ENCODE measurements around the gene ZNF254.
"Not testable (repeated sequence)": the region's sequence is repeated elsewhere in the genome, so short reads cannot be mapped to it uniquely, and the experiment has no call there.

ZNF254 gene

GRCh38 chr19:24073807-24074206 is 13.2 kb upstream of the ZNF254 start:
- DNase-seq: no peak

DNA sequence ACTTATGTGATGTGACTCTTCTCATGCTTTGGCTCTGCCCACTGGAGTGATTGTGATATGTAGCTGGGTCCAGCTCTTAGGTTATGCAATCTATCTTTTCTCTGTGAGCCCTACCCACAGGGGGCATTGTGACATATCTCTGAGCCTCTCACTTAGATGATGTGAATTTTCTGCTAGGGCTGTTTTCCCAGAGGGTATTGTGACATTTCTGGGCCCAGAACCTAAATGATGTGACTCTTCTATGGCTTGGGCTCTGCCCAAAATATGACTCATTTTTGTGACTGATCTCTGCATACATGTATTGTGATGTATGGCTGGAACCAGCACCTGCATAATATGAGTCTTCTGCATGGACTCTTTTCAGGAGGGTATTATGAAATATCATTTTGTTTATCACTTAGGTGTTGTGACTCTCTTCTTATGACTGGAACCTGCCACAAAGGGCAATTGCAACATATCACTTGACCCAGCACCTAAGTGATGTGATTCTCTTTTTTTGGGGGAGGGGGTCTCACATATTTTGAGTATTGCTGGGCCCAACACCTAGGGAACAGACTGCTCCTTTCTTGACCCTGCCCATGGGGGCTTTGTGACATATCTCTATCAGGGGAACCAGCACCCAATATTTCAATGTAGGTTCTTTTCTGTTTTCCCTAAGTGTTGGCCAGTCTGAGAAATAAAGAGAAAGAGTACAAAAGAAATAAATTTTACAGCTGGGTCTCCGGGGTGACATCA is 12.1 kb upstream of the ZNF254 start:
- DNase-seq: no peak

- not testable (repeated sequence) for DNase-seq
Observed at GRCh38 chr19:24075530-24075929, 11.5 kb upstream of the ZNF254 start.

DNA sequence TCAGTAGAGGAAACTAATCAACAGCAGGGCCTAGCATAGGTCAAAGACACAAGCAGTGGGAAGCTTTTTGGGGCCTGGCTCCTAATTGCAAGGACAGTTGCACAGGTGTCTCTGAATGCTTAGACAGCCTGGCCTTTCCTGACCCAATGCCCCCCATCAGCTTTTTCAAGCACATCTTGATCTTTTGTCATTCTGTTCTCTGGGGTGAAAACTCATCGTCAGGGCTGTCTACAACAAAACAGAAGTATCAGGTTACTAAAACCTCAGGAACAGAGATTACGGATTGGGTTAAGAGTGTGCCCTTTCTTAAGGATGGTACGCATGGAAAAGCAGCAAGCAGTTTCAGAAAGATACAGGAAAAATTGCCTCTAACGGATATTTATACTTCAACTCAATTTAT is 8.3 kb upstream of the ZNF254 start:
- DNase-seq: no peak

DNA sequence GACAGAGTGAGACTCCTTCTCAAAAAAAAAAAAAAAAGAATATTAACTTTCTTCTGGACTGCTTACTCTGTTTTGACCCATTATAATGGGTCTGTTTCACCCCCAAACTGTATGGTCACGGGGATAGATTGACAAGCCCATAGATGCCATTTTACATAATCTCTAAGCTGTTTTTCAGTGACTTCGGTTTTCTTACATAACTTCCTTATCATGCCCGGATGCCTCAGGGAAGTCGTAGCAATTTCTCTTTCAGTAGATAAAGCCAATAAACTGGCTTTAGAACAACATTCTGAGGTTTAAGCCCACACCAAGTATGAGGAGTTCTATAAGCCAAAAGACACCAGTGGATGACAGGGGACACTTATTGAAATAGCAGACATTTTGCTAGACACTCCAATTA is 5.9 kb upstream of the ZNF254 start:
- no peak for DNase-seq

GRCh38 chr19:24098359-24098758 is 11.4 kb downstream of the ZNF254 start:
- no peak for DNase-seq

- no peak for DNase-seq
Observed at GRCh38 chr19:24099829-24100228, 12.8 kb downstream of the ZNF254 start.

DNA sequence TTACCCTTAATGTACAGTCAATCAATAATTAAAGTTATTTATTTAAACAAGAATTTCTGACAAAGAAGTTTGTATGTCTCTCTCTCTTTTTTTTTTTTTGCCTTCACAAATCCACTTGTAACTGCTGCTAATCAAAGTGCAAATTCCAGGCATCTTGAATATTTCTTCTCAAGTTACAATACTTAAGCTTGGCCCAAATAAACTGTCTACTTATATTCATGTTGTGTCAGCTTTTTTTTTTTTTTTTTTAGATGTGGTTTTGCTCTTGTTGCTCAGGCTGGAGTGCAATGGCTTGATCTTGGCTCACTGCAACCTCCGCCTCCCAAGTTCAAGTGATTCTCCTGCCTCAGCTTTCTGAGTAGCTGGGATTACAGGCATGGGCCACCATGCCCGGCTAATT is 13.6 kb downstream of the ZNF254 start:
- DNase-seq: not testable (repeated sequence)

DNA sequence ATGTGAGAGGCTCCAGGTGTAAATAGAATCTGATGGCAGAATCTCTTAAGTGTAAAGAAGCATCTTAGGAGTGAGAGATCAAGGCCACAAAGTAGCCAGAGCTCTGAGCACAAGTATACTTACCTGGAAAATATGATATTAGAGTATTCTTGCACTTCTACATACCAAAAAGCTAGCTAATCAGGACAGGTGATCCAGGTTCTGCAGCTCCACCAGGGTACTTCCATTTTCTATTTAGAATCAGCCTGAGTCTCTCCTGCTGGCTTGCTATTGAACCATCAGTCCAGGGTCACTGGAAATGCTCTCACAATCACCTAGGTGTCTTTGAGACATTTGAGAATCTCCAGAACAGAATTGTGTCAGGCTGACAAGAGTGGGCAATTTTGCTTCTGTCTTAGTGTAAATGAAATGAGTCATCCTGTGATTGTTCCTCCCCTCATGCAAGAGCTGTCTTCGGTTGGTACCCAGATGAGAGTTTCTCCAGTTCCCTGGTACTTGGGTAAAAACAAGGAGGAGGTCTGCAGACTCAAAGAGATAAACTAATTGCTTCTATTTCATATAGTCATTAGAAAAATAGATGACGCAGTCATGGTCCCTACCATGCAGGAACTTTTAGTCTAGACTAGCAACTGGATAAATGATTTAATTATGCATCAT is 14.6 kb downstream of the ZNF254 start:
- DNase-seq: no peak

DNA sequence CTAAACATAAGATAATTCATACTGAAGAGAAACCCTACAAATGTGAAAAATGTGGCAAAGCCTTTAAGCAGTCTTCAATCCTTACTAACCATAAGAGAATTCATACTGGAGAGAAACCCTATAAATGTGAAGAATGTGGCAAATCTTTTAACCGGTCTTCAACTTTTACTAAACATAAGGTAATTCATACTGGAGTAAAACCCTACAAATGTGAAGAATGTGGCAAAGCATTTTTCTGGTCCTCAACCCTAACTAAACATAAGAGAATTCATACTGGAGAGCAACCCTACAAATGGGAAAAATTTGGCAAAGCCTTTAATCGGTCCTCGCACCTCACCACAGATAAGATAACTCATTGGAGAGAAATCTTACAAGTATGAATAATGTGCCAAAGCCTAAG is 40.6 kb downstream of the ZNF254 start:
- no peak for DNase-seq

DNA sequence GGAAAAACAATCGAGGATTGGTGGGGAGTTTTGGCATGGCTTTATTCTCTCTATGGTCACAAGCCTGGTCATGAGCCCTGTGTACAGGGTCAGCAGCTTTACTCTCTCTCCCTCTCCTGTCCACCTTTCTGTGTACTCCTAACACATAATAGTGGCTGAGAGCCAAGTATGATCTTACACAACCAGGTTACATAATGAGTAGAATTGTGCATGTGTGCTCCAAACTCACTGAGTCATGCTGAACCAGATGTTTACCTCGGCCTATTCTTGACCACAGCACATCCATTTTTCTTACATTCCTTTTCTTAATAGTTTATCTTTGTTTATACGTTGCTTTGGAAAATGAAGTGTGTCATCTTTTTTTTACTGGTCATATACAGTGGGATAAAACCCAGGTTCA is 53.1 kb downstream of the ZNF254 start:
- no peak for DNase-seq

GRCh38 chr19:24140591-24140990 is 53.6 kb downstream of the ZNF254 start:
- no peak for DNase-seq

GRCh38 chr19:24141612-24142011 is 54.6 kb downstream of the ZNF254 start:
- DNase-seq: no peak

DNA sequence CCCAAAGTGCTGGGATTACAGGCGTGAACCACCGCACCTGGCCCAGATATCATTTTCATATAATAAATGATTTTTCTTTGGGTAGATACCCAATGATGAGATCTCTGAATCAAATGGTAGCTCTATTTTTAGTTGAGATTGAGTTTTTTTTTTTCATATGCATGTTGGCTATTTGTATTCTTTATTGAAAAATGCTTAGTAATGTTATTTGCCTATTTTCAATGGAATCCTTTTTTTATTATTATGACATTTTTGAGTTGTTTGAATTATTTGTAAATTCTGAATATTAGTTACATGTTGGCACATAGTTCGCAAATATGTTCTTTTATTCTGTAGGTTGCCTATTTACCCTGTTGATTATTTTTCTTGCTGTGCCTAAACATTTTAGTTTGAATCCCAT is 55.8 kb downstream of the ZNF254 start:
- DNase-seq: no peak

GRCh38 chr19:24159707-24160106 is 72.7 kb downstream of the ZNF254 start:
- no peak for DNase-seq

GRCh38 chr19:24166055-24166454 is 79.1 kb downstream of the ZNF254 start:
- DNase-seq: no peak

- no peak for DNase-seq
Observed at GRCh38 chr19:24173882-24174281, 86.9 kb downstream of the ZNF254 start.

GRCh38 chr19:24177686-24178085 is 90.7 kb downstream of the ZNF254 start:
- DNase-seq: no peak

DNA sequence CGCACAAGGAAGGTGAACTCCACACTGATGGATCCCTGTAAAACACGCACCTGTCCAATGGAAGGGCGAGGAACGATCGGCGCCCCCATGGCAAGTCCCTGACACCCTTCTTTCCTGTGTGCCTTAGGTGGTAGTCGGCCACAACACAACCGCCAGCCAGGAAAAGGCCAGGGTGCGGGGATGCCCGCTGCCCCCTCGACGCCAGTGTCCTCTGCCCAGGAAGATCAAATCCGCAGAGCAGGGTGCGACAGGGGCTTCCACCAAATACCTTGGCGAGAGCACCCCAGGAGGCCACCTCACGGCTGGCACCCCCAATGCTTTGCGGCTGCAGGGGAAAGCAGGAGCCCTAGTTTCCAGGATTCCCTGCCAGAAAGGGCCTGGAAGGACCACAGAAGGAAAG is 91.2 kb downstream of the ZNF254 start:
- no peak for DNase-seq
